ENCODE measurements around the gene CYP4F22. TPM values are rescaled to one million over a fixed set of nuclear protein-coding genes. Genes with fewer than 3 reads are reported as not detected.

Gene CYP4F22
- total and polyA plus RNA-seq, 2 of the 8 experiments (the other 6 are each of a cell fraction or from before 2014, with no cell fraction given): not detected

DNA sequence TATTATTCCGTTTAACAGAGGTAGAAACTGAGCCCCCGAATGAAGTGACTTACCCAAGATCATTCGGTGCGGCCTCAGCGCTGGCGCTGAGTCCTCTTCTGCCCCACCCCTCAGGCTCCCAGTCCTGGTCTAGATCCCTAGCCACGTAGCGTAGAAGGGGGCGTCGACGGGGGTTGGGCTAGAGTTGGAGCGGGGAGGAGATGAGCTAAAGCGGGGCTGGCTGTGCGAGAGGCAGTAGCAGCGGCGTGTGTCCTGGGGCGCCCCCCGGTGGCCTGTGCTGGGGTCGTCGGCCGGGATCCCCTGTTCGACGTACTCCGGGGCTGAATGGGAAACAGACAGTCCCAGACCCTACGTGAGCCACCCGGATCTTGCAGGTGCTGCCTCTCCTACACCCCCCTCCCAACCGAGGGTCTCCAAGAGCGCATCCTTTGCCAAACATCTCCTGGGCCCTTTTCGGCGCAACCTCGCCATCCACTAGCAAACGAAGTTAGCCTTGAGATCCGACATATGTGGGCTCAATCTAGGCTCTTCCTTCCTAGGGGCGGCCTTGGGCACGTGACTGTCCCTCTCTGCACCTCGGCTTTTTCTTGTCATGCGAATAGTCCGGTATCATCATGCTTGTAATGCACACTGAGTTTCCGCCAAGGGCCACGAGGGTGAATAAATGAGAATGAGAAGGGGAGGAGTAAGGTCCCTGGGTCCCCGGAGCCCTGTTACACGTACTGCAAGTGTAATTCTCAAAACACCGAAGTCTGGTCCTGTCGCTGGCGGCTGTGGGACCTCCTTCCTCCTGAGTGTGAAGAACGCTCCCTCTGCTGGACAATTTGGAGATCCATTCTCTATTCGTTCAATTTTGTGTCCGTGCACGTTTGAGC, 47.7 kb downstream of the CYP4F22 start:
- no peak overlapping the region for H4K8ac ChIP-seq (ENCODE audit: extremely low read depth, insufficient read depth, low read length)
- no peak for FAIRE-seq
- H3K23me2 ChIP-seq (ENCODE audit: low read depth, low read length): no peaks in the 10 kb centered on the region
- peaks cover 0 to 1% of the 10 kb centered on the region in 2 experiments for H4K20me1 ChIP-seq (replicated peaks in 1 of 2; ENCODE audit: control insufficient read depth in 1 of 2, insufficient read depth in 2 of 2, low read length in 2 of 2)
- H2BK120ac ChIP-seq (replicated peaks; ENCODE audit: low read depth, low read length): no peak overlapping the region
- H3K36me3 ChIP-seq (ENCODE audit: control insufficient read depth in 2 of 4, insufficient read depth in 4 of 4, low read length in 3 of 4): no peaks in the 10 kb centered on the region
- H3K18ac ChIP-seq (ENCODE audit: extremely low read depth, low read length): no peak overlapping the region
- POLR2A ChIA-PET (ENCODE audit: partially characterized antibody): interaction anchor here (1.0 kb wide), 1 partner anchor 137 kb away, joined by 4 read pairs; the partner anchor contains the start of gene AKAP8L
- peak overlapping the region; percentile 48; the same call in 1 of the 2 replicates for H2BK20ac ChIP-seq (ENCODE audit: low read length)
- no peak overlapping the region for H4K5ac ChIP-seq (ENCODE audit: insufficient read length, low read depth, low read length)
- no peak overlapping the region for H3K9ac ChIP-seq (replicated peaks in 1 of 4; ENCODE audit: extremely low read depth in 1 of 4, low read depth in 3 of 4, low read length in 3 of 4)
- no peaks in the 10 kb centered on the region for H3K79me2 ChIP-seq (ENCODE audit: control insufficient read depth in 1 of 2, insufficient read depth in 2 of 2, low read length in 2 of 2)
- no peak overlapping the region for H3K27ac ChIP-seq (ENCODE audit: low read depth, low read length)
- H2BK15ac ChIP-seq (ENCODE audit: low read length): peak overlapping the region; percentile 88
- no peak overlapping the region for H3K4ac ChIP-seq (replicated peaks; ENCODE audit: insufficient read length, low read depth, low read length)
- no peak overlapping the region for H3K23ac ChIP-seq (ENCODE audit: insufficient read length)
- no peak overlapping the region for H2AK5ac ChIP-seq (ENCODE audit: low read depth, low read length)
- DNase-seq (ENCODE audit: low read depth in 1 of 2, low spot score in 2 of 2): peak; percentile 77 to 99
- H3K27me3 ChIP-seq (replicated peaks in 1 of 4; ENCODE audit: control insufficient read depth in 3 of 4, extremely low read depth in 1 of 4, insufficient read depth in 3 of 4, low read length in 3 of 4): peaks cover 0 to 2% (median 0%) of the 10 kb centered on the region in 4 experiments; a peak in 2 of 7 replicates
- H2AFZ ChIP-seq (ENCODE audit: low read length): peak overlapping the region; percentile 96
- no peaks in the 10 kb centered on the region for H3K79me1 ChIP-seq (ENCODE audit: low read depth, low read length)
- H3K4me1 ChIP-seq (replicated peaks in 1 of 4; ENCODE audit: control insufficient read depth in 3 of 4, insufficient read depth in 4 of 4, low read length in 3 of 4): no peaks in the 10 kb centered on the region
- no peak overlapping the region for H3K56ac ChIP-seq (replicated peaks; ENCODE audit: insufficient read length, low read depth, low read length)
- H3K14ac ChIP-seq (ENCODE audit: insufficient read length): no peak overlapping the region
- no peak overlapping the region for H4K91ac ChIP-seq (replicated peaks; ENCODE audit: insufficient read length, low read length)
- no peak overlapping the region for H2BK5ac ChIP-seq (ENCODE audit: low read depth, low read length)
- peak overlapping the region; percentile 91; the same call in 1 of the 2 replicates for H2BK12ac ChIP-seq (ENCODE audit: low read depth, low read length)
- WGBS, 2 experiments (ENCODE audit: extremely low coverage in 1 of 2, insufficient coverage in 1 of 2, insufficient read length in 1 of 2, insufficient replicate concordance in 2 of 2, low coverage in 1 of 2, low lambda C conversion rate in 2 of 2, missing lambda C conversion rate in 1 of 2): 12% methylated on average over 40 of the region's 49 CpGs; no CpG with 5 or more reads in 1 of the 2 experiments
- CTCF ChIA-PET (ENCODE audit: partially characterized antibody): interaction anchor here (0.6 to 2.4 kb wide), 22 partner anchors 9 to 982 kb away, joined by 3 to 18 read pairs (median 4); partner anchors contain the start of gene AKAP8L
- H3K9me3 ChIP-seq (ENCODE audit: insufficient read depth in 2 of 2, low read depth in 1 of 2, low read length in 1 of 2): peaks cover 12 to 28% of the 10 kb centered on the region in 2 experiments
- H3K4me2 ChIP-seq (ENCODE audit: insufficient read depth in 1 of 2, low read depth in 2 of 2, low read length in 2 of 2): peak overlapping the region; percentile 14 to 65
- H3K4me3 ChIP-seq (ENCODE audit: extremely low read depth in 1 of 4, insufficient read depth in 2 of 4, low read depth in 3 of 4, low read length in 4 of 4): peak overlapping the region in 3 of 4 experiments; percentile 33 to 48 (median 37); a peak in 5 of 8 replicates
- TF ChIP-seq, protein P1, sequence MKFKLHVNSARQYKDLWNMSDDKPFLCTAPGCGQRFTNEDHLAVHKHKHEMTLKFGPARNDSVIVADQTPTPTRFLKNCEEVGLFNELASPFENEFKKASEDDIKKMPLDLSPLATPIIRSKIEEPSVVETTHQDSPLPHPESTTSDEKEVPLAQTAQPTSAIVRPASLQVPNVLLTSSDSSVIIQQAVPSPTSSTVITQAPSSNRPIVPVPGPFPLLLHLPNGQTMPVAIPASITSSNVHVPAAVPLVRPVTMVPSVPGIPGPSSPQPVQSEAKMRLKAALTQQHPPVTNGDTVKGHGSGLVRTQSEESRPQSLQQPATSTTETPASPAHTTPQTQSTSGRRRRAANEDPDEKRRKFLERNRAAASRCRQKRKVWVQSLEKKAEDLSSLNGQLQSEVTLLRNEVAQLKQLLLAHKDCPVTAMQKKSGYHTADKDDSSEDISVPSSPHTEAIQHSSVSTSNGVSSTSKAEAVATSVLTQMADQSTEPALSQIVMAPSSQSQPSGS (IDR thresholded peaks at IDR 0.05; ENCODE audit: low read length): no peak
- TF ChIP-seq, protein P2, sequence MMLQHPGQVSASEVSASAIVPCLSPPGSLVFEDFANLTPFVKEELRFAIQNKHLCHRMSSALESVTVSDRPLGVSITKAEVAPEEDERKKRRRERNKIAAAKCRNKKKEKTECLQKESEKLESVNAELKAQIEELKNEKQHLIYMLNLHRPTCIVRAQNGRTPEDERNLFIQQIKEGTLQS (IDR thresholded peaks at IDR 0.05; ENCODE audit: insufficient read depth, low read depth, low read length): 0 out of 2 replicates have a peak, but pooled peaks have one; percentile 51
- TF ChIP-seq, protein P3, sequence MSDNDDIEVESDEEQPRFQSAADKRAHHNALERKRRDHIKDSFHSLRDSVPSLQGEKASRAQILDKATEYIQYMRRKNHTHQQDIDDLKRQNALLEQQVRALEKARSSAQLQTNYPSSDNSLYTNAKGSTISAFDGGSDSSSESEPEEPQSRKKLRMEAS (IDR thresholded peaks at IDR 0.05): peak; percentile 40; the same call in 1 of the 2 replicates
- 0 out of 4 replicates have a peak, but pooled peaks of 1 of the 2 experiments have one; percentile 44 for TF ChIP-seq HDAC2 (IDR thresholded peaks at IDR 0.05; ENCODE audit: borderline replicate concordance in 1 of 2, low read depth in 2 of 2, low read length in 2 of 2)
